B cell (primary cell): ENCODE results near the gene CCDC85B. TPM values are rescaled to one million over a fixed set of nuclear protein-coding genes. Genes with fewer than 3 reads are reported as not detected.

Experiments used
- ATAC-seq: fragments of 200-7000 bp; cut with Tn5 transposase; one replicate; pipeline ENCODE4 v1.10.0; 2021; ENCODE audit warnings: low read depth, mild to moderate bottlenecking, moderate number of reproducible peaks, moderate library complexity
- CTCF ChIA-PET: fragments of 350-600 bp; sonication (Branson Sonifier 250); formaldehyde crosslinking; loops from one replicate; lab custom pipeline; 2021; ENCODE audit warnings: antibody characterized with exemption, inconsistent platforms; lab: Charles Lee
- POLR2A ChIA-PET: fragments of 350-600 bp; sonication (Branson Sonifier 250); formaldehyde crosslinking; loops from one replicate; lab custom pipeline; 2021; ENCODE audit warnings: antibody characterized with exemption; lab: Charles Lee
- DNase-seq: peaks from one replicate; pipeline ENCODE4 v3.0.0; 2013
- H2AFZ ChIP-seq: 2 replicates; pipeline ENCODE4 v1.6.1; 2012; ENCODE audit warnings: mild to moderate bottlenecking, low read depth, low read length; ENCODE audit not compliant: insufficient read depth, poor library complexity, severe bottlenecking
- H3K27ac ChIP-seq, 2 donors: 1 replicate in 1 of 2; 2 replicates in 1 of 2; pipeline ENCODE4 v1.5.1; 2012 to 2013; ENCODE audit warnings: low read length in 2 of 2, mild to moderate bottlenecking in 2 of 2, moderate library complexity in 1 of 2
- H3K27me3 ChIP-seq, 4 experiments: fragments of 200-600 bp in 1 of 4; sonication (generic) in 1 of 4; replicated peaks in 1 of 4; 1 replicate in 2 of 4; 2 replicates in 2 of 4; pipeline versions ENCODE4 v1.6.1 to v1.7.0; 2013 to 2016; ENCODE audit warnings: low read length in 3 of 4, mild to moderate bottlenecking in 2 of 4, mixed read lengths in 1 of 4, moderate library complexity in 1 of 4; ENCODE audit not compliant: insufficient read depth in 4 of 4, control insufficient read depth in 3 of 4; ENCODE audit errors: control extremely low read depth in 1 of 4
- H3K36me3 ChIP-seq, 2 experiments: replicated peaks in 1 of 2; 1 replicate in 1 of 2; 2 replicates in 1 of 2; pipeline versions ENCODE4 v1.6.1 to v1.7.1; 2013; ENCODE audit warnings: low read length in 1 of 2; ENCODE audit not compliant: insufficient read depth in 2 of 2, control insufficient read depth in 1 of 2; ENCODE audit errors: control extremely low read depth in 1 of 2, extremely low read depth in 1 of 2
- H3K4me1 ChIP-seq, 2 donors: fragments of 200-600 bp in 1 of 2; sonication (generic) in 1 of 2; 1 replicate in 1 of 2; 2 replicates in 1 of 2; pipeline versions ENCODE4 v1.5.1 to v1.6.1; 2013 to 2017; ENCODE audit warnings: low read length in 2 of 2; ENCODE audit not compliant: control insufficient read depth in 2 of 2, insufficient read depth in 2 of 2
- H3K4me2 ChIP-seq: replicated peaks from 2 replicates; pipeline ENCODE3; 2012; ENCODE audit warnings: mild to moderate bottlenecking, low read depth, low read length; ENCODE audit not compliant: poor library complexity, severe bottlenecking
- H3K4me3 ChIP-seq, 5 experiments: fragments of 200-600 bp in 1 of 5; sonication (generic) in 1 of 5; 1 replicate in 3 of 5; 2 replicates in 2 of 5; pipeline versions ENCODE4 v1.5.1 to v1.7.0; 2011 to 2016; ENCODE audit warnings: low read length in 4 of 5, mild to moderate bottlenecking in 4 of 5, low read depth in 2 of 5, control low read depth in 1 of 5, moderate library complexity in 1 of 5; ENCODE audit not compliant: insufficient read depth in 1 of 5; ENCODE audit errors: control extremely low read depth in 1 of 5, extremely low read depth in 1 of 5
- H3K79me2 ChIP-seq: fragments of 200-600 bp; sonication (generic); one replicate; pipeline ENCODE4 v1.6.0; 2016; ENCODE audit warnings: low read length; ENCODE audit not compliant: control insufficient read depth, insufficient read depth
- H3K9ac ChIP-seq: fragments of 200-600 bp; sonication (generic); 2 replicates; pipeline ENCODE4 v1.6.1; 2017; ENCODE audit warnings: mild to moderate bottlenecking, low read length, moderate library complexity
- H3K9me3 ChIP-seq, 3 donors: one replicate each; pipeline versions ENCODE4 v1.6.1 to v1.7.1; 2013; ENCODE audit warnings: low read length in 2 of 3; ENCODE audit not compliant: control insufficient read depth in 2 of 3, insufficient read depth in 1 of 3; ENCODE audit errors: control extremely low read depth in 1 of 3
- H4K20me1 ChIP-seq: 2 replicates; pipeline ENCODE4 v1.6.0; 2012; ENCODE audit warnings: mild to moderate bottlenecking, low read length; ENCODE audit not compliant: insufficient read depth, control insufficient read depth, poor library complexity, severe bottlenecking
- H3K27ac Mint-ChIP-seq: one replicate; pipeline ENCODE4 v1.8.0; 2021; ENCODE audit warnings: mixed read lengths
- H3K27me3 Mint-ChIP-seq: one replicate; pipeline ENCODE4 v1.8.0; 2021; ENCODE audit warnings: mixed read lengths
- H3K4me1 Mint-ChIP-seq: one replicate; pipeline ENCODE4 v1.8.0; 2021; ENCODE audit warnings: mixed read lengths
- H3K4me3 Mint-ChIP-seq: one replicate; pipeline ENCODE4 v1.8.0; 2021; ENCODE audit warnings: mixed read lengths
- H3K9me3 Mint-ChIP-seq: one replicate; pipeline ENCODE4 v1.8.0; 2022; ENCODE audit warnings: mixed read lengths; ENCODE audit not compliant: insufficient read depth
- CTCF ChIP-seq: fragments of 200-600 bp; IDR thresholded peaks from one replicate; pipeline ENCODE4 v1.8.0; 2022; ENCODE audit warnings: antibody characterized with exemption, mild to moderate bottlenecking
- EZH2 ChIP-seq: IDR thresholded peaks from 2 replicates; pipeline ENCODE4 v1.6.1; 2012; ENCODE audit warnings: borderline replicate concordance, low read depth, mild to moderate bottlenecking, moderate library complexity, low read length; ENCODE audit not compliant: insufficient read depth, poor library complexity, severe bottlenecking
- WGBS: methylation state at CpG from one replicate; pipeline ENCODE4 v1.1.5; 2013; ENCODE audit warnings: missing lambda C conversion rate; ENCODE audit not compliant: insufficient coverage; 5-methylcytosine and 5-hydroxymethylcytosine counted together
- intact Hi-C: fragments of 100-400 bp; cut with micrococcal nuclease; formaldehyde crosslinking; loops from one replicate; pipeline ENCODE4 v1.10.0; 2022
- polyA plus RNA-seq: library from polyadenylated mRNA; depleted of rRNA; stranded (reverse); fragments of >200 nt; gene quantifications from 2 replicates; pipeline ENCODE4 v1.2.3, GENCODE V29; 2012
- total RNA-seq, 2 donors: library from RNA; stranded (reverse); fragments of 120-200 nt in 1 of 2; gene quantifications; 1 replicate in 1 of 2; 2 replicates in 1 of 2; pipeline versions ENCODE4 v1.2.3 to v1.2.4, GENCODE V29; 2013 to 2022

The CCDC85B gene
- total and polyA plus RNA-seq, 2 donors (not counting 1 experiment from before 2014, with no cell fraction given) = 18.2 to 39.5 TPM

DNA sequence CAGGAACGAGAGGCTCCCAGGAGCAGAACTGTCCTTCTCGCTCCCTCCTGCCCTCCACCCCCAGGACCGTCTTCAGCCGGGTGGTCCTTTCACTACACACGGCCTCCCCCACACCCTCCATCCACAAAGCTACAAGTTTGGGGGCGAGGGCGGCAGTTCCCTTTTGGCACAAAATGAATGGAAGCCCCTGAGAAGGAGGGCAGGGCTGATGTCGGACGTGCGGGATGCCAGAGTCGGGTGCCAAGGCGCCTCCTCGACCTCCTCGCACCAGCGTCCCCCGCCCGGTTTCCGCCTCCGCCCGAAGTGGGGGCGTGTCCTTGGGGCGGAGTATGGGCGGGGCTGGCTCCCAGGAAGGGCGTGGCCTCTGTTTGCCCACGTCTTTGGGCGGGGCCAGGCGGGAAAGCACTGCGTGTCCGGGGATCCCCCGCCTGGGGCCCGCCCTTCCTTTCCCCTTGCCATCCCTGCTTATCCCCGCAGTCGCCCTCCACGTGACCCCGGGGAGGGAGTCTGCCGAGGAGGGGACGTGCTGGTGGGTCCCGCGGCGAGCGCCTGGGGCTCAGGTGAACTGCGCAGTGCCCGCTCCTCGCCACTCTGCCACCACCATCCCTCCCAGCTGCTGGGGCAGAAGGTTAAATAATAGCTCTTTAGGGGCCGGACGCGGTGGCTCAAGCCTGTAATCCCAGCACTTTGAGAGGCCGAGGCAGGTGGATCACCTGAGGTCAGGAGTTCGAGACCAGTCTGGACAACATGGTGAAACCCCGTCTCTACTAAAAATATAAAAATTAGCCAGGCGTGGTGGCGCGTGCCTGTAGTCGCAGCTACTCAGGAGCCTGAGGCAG is 16.9 kb upstream of the CCDC85B start:
- intact Hi-C loops = loop anchor here (2.0 to 5.0 kb wide), 3 partner anchors 15 to 179 kb away; partner anchors contain the start of genes CFL1, FIBP and SF3B2
- no peaks in the 10 kb centered on the region for H3K79me2 ChIP-seq
- peaks cover 5% of the 10 kb centered on the region for H3K27me3 Mint-ChIP-seq
- H3K4me2 ChIP-seq = peak overlapping the region; percentile 91
- no peaks in the 10 kb centered on the region for H3K36me3 ChIP-seq
- H3K4me1 Mint-ChIP-seq = peaks cover 26% of the 10 kb centered on the region
- no peak for TF ChIP-seq CTCF
- H2AFZ ChIP-seq = peak overlapping the region; percentile 85
- 2% methylated on average over 43 of the region's 54 CpGs for WGBS
- peak overlapping the region; percentile 92 for H3K4me3 Mint-ChIP-seq
- H3K9me3 ChIP-seq = no peaks in the 10 kb centered on the region
- no peaks in the 10 kb centered on the region for H3K27me3 ChIP-seq
- no peaks in the 10 kb centered on the region for H3K9me3 Mint-ChIP-seq
- H3K4me1 ChIP-seq = peaks cover 10 to 29% of the 10 kb centered on the region in 2 donors
- H3K27ac ChIP-seq = peak overlapping the region; percentile 81 to 91
- peak overlapping the region; percentile 70 for H3K9ac ChIP-seq
- H3K4me3 ChIP-seq = peak overlapping the region; percentile 52 to 79 (median 63)
- no peaks in the 10 kb centered on the region for H4K20me1 ChIP-seq
- DNase-seq (peak; percentile 97), ATAC-seq (peak; percentile 98)
- ChIA-PET POLR2A (interaction anchor here (0.6 to 1.7 kb wide), 5 partner anchors 11 to 233 kb away, joined by 3 to 24 read pairs (median 11); partner anchors contain the start of genes CCDC85B, CFL1, FIBP and MUS81), CTCF (interaction anchor here (0.6 to 6.7 kb wide), 8 partner anchors 10 to 794 kb away, joined by 3 to 71 read pairs (median 4); partner anchors contain the start of genes CCDC85B, CFL1, FIBP and MUS81)
- H3K27ac Mint-ChIP-seq = peak overlapping the region; percentile 91

DNA sequence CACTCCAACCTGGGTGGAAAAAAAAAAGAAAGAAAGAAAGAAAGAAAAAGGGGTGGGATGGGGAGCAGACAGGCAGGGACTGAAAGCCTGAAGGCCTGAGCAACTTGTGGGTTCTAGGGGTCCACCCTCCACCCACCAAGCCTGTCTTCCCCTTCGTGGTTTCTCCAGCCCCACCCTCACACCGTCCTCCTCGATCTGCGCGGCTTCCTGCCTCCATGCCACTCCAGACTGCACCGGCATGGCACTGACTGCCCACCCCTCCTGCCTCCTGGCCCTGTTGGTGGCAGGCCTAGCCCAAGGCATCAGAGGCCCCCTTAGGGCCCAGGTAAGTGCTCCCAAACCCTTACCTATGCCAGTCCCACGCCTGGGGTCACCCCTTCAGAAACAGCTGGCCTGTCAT is 10.9 kb upstream of the CCDC85B start, which contains the start of gene CTSW:
Gene CTSW (plus strand): TSS at position 221 of the 400 bp plus-strand sequence. CDS start 18 bp downstream, at position 239.
- Histone ChIP-seq H4K20me1 (no peaks in the 10 kb centered on the region), H3K9me3 (no peaks in the 10 kb centered on the region)

More for the DNA sequence above, 10.9 kb upstream of the CCDC85B start, which contains the start of gene CTSW:
- ChIA-PET CTCF (interaction anchor here (1.1 to 2.8 kb wide), 2 partner anchors 8 to 61 kb away, joined by 3 to 15 read pairs; partner anchors contain the start of gene FIBP), POLR2A (interaction anchor here (1.0 kb wide), 1 partner anchor 10 kb away, joined by 4 read pairs; no protein-coding TSS in a partner anchor)
- H3K27me3 Mint-ChIP-seq = no peaks in the 10 kb centered on the region
- no peak within 1 kb of the TSS for H3K4me3 Mint-ChIP-seq
- H3K4me2 ChIP-seq = peak within 1 kb of the TSS; percentile 22
- peaks cover 15% of the 10 kb centered on the region for H3K79me2 ChIP-seq
- peaks cover 20% of the 10 kb centered on the region for H3K4me1 Mint-ChIP-seq
- 2% methylated on average over 6 of the region's 7 CpGs for WGBS
- H3K36me3 ChIP-seq = peaks cover 0 to 14% of the 10 kb centered on the region in 2 experiments
- no peaks in the 10 kb centered on the region for H3K27me3 ChIP-seq
- TF ChIP-seq CTCF (no peak), EZH2 (no peak)
- peaks cover 5 to 25% of the 10 kb centered on the region in 2 donors for H3K4me1 ChIP-seq
- ATAC-seq (no peak), DNase-seq (no peak)
- no peak within 1 kb of the TSS for H3K27ac ChIP-seq
- no peak within 1 kb of the TSS for H3K4me3 ChIP-seq
- intact Hi-C loops = no loop called here
- H3K9ac ChIP-seq = no peak within 1 kb of the TSS
- H3K27ac Mint-ChIP-seq = peak within 1 kb of the TSS; percentile 46
- no peak within 1 kb of the TSS for H2AFZ ChIP-seq
- H3K9me3 Mint-ChIP-seq = no peaks in the 10 kb centered on the region
